Posterior vena cava (tissue), 2 donors: ENCODE results near the gene CACNA1F. TPM values are rescaled to one million over a fixed set of nuclear protein-coding genes. Genes with fewer than 3 reads are reported as not detected.

Source experiments
- DNase-seq: peaks from one replicate; pipeline ENCODE4 v3.0.0-alpha.2; 2020; ENCODE audit warnings: low spot score
- intact Hi-C, 2 donors: fragments of 100-400 bp; cut with DNase I; formaldehyde crosslinking; loops; one replicate each; pipeline versions ENCODE4 v1.14.1 to v1.14.2; 2022 to 2023
- long read RNA-seq, 2 donors: library from polyadenylated mRNA; unstranded; transcript quantifications; one replicate each; pipeline ENCODE4 v2.0.0, GENCODE V29; 2020 to 2021
- total RNA-seq, 2 donors: library from RNA; stranded (reverse); fragmentation: NEBNext Ultra II Directional; extraction: Animal tissue kit (Norgen Biotek cat#: 25700); gene quantifications; one replicate each; pipeline ENCODE4 v1.2.1, GENCODE V29; 2021
- donor health status: DM: yes; HTN: yes; CAD: no.
- donor health status: DM: yes; HTN: yes; CAD: no.

The CACNA1F gene
- under 1 TPM; 0.09 to 0.10 TPM for total RNA-seq
- long read RNA-seq, donor 1 = 0 reads
- long read RNA-seq, donor 2 = 0 reads

DNA sequence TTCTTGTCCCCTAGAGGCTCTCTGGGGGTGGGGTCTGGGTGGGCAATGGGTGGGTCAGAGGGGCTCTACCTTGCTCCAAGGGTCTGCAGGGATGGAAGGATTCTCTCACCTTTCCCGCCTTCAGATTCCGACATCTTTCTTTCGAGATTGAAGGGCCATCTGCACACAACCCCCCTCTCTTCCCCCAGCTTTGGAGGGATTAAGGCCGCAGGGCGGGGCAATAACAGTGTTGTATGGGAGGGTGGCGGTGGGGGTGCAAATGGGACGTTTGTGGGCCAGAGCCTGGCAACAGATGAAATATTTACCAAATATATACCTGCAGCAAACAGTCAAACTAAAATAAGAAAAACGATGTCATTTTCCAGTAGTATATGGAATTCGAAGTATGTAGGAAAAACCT, at the start of gene CACNA1F:
CACNA1F (minus strand) TSS at position 165 of the 400 bp plus-strand sequence; CDS start at position 134, 31 bp downstream.
- no peak for DNase-seq
- intact Hi-C loops = no loop called here

DNA sequence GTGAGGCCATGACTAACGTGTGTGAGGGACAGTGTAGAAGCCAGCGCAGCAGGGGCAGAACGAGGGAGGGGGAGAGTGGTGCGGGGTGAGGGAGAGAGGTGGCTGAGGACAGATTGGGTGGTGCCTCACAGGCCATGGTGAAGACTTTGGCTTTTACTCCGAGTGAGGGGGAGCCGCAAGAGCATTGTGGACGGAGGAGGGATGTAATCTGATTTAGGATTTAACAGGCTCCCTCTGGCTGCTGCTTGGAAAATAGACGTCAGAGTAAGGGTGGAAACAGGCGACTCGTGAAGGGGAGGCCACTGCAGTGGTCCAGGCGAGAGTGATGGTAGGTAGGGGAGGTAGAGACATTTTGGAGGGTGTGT, 49.5 kb upstream of the CACNA1F start:
- peak; percentile 36 for DNase-seq
- intact Hi-C loops = no loop called here

DNA sequence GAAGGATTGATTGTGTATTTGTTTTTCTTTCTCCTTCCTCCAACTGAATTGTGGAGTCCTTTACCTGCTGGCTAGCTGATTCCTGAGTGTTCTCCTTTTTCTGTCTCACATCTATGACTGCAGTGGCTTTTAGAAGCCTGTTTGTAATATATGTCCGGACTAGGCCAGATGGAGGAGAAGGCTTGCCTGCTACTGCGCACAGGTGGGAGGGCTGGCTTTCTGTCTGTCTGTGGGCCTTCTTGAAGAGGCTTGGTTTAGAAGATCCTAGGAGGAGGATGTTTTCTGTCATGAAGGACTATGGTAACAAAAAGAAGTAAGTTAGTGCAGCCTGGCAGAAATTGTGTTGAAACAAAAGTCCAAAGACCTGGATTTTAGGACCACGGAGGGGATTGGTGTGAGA, 44.9 kb upstream of the CACNA1F start:
- DNase-seq = peak; percentile 25
- intact Hi-C loops = no loop called here

DNA sequence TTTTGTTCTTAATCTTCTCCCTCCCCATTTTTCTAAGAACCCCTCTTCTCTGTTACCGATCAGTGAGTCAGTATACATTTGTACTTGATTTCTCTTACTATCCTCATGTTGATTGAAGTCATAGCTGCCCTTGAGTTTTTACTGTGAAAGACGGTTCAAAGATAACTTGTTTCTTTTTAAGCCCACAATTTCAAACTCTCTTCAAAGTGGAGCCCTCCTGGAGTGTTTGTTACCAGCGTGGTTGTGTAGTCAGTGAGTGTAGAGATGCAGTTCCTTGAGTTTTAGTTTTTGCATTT, 44.3 kb upstream of the CACNA1F start:
- intact Hi-C loops = no loop called here
- DNase-seq = no peak

- intact Hi-C loops = no loop called here
- peak; percentile 57 for DNase-seq
Observed at GRCh38 chrX:49276671-49277534, 43.8 kb upstream of the CACNA1F start.

DNA sequence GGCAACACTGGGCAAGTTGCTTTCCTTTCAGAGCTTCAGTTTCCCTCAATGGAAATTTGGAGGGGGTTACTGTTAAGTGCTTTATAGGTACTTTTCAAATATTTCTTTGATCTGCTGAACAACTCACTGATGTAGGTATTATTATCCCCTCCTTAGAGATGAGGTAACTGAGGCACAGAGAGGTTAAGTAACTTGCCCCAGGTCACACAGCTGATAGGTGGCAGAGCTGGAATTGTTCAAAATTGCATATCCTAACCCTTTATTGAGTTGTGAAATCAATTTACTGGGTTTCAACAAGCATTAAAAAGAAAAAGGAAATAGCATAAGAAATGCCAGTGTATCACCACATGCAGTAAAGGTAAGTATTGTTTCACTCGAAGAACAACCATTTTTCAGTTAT, 43.1 kb upstream of the CACNA1F start:
- intact Hi-C loops = no loop called here
- DNase-seq = no peak

DNA sequence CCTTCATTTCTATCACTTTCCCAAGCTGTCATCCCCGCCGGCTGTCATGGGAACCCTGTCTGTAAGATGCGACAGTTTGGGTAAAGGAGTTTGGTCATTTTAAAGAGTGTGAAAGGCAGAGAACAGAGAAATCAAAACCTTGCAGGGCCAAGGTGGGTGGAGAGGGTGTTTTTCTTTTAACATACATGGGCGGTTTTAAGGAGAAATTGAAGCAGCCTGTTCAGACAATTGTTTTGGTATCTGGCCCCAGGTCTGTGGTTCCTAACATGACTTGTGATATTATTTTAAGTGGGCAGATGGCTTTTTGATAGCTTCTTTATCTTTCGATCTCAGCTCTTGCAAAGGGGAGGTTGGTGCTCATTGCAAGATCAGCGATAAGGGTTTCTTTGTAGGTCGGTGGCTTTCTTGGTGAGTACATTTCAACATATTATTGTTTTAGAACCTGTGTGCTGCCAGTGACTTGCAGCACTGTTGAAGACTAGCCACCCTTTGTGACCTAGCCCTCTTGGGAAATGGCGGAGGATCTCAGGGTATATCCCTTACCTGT, 40.1 kb upstream of the CACNA1F start:
- DNase-seq = peak; percentile 7
- intact Hi-C loops = no loop called here

DNA sequence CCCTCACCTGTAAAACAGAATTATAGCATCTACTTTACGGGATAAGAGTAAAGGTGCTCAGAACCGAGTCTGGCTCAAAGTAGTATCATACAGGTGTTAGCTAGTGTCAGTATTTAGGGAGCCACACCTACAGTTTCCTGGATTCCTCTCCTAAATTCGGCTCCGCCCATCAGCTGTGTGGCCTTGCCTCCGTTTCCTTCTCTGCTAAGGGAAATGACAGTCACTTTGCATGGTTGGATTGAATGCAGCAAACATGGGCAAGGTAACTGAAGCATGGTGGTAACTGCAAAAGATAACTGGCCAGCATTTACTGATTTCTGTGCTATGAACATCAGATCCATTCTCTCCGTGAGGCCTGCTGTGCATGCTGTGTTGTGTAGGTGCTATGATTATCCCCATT, 39.3 kb upstream of the CACNA1F start:
- intact Hi-C loops = no loop called here
- peak; percentile 7 for DNase-seq

DNA sequence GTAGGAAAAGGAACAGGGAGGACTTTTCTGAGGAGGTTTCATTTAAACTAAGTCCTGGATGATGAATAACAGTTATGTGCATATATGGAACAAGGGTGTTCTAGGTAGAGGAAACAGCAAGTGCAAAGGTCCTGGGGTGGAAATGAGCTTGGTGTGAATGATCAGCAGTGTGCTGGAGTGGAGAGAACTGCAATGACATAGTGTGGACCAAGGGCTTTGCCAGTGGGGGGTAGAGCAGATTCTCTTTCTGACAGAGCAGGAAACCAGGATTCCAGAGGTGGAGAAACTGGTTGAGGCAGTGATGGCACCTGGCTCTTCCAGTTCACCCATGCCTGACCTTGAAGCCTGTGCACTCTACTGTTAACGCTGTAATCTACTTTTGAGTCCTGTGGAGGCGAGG, 38.2 kb upstream of the CACNA1F start:
- intact Hi-C loops = no loop called here
- peak; percentile 26 for DNase-seq

GRCh38 chrX:49270249-49270921, 37.2 kb upstream of the CACNA1F start:
- intact Hi-C loops = no loop called here

DNA sequence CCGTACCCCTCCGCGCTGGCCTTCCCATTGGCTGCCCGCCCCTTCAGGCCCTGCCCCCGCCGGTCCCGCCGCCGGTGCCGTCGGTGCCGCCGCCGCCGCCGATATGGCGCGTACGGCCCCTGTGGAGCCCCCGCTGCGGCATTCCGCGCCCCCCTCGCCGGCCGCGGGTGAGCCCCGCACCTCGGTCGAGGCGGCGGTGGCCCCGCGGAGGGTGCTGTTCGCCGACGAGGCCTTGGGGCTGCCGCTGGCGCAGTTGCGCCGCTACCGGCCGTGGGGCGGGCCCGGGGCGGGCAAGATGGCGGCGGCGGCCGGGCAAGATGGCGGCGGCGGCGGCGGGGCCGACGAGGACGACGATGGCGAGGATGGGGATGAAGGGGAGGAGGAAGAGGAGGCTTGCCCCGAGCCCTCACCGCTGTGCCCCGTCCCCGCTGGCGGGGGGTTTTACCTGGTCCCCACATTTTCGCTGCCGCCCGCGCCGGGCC, 36.7 kb upstream of the CACNA1F start, which contains the start of gene PPP1R3F:
PPP1R3F (plus strand) TSS at position 27 of the 482 bp plus-strand sequence; CDS start at position 104, 77 bp downstream.
- DNase-seq = no peak
- intact Hi-C loops = no loop called here

More at GRCh38 chrX:49270249-49270921, 37.2 kb upstream of the CACNA1F start:
- DNase-seq = peak; percentile 78

DNA sequence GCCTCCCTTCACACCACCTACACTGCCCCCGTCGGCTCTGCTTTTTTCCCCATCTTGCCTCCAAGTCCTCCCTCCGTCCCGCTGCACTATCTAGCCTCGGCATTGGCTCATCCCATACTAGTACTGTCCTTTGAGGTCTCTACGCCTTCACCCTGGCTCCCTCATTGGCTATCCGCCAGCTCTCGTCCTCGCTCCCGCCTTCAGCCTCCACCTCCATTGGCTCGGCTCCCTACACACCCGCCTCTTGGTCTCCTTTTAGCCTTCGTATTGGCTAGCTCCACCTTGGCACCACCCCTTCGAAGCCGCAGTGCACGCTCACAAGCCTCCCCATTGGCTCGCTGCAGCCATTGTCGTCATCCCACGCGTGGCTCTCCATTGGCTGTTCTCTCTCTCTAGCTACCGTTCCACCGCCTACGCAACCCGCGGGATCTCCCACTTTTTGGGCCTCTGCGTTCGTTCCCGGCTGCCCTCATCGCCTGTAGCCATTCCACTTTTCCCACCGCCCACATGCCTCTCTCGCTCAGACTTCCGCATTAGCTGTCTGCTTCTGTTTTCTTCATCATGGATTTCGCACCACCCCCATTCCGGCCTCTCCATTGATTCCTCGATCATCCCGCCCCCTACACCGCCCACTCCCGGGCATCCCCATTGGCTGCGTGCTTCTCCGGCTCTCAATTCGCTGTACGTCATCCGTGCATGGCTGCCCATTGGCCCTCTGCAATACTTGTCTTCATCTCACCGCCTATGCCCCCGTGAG, 36.0 kb upstream of the CACNA1F start:
- peak; percentile 99 for DNase-seq
- intact Hi-C loops = no loop called here

DNA sequence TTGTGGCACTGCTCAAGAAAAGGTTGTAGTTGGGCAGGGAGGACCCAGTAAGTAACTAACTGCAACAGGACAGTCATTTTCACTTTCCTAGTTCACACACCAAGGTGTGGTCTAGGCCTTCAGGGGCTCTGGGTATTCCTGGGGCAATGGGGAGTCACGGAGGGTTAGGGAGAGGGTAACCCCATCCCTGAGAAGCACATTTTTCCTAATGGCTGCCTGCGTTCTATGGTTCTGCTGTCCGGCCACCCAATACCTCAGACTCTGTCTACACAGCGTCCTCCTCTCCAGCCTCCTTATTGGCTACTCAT, 35.5 kb upstream of the CACNA1F start:
- no peak for DNase-seq
- intact Hi-C loops = no loop called here

GRCh38 chrX:49266523-49267445, 33.6 kb upstream of the CACNA1F start:
- intact Hi-C loops = no loop called here
- peak; percentile 7 for DNase-seq

- peak; percentile 34 for DNase-seq
- intact Hi-C loops = no loop called here
Observed at GRCh38 chrX:49264460-49264859, 31.3 kb upstream of the CACNA1F start, which contains the start of gene FOXP3. Gene FOXP3, minus strand, starts transcription at chrX:49264710. Its CDS starts 6,205 bp downstream, at chrX:49258505.

GRCh38 chrX:49263631-49264030, 30.5 kb upstream of the CACNA1F start:
- intact Hi-C loops = no loop called here
- no peak for DNase-seq

- no peak for DNase-seq
- intact Hi-C loops = no loop called here
Observed at GRCh38 chrX:49262603-49263002, 29.5 kb upstream of the CACNA1F start.

GRCh38 chrX:49260221-49260985, 27.3 kb upstream of the CACNA1F start:
- intact Hi-C loops = no loop called here

More at GRCh38 chrX:49260221-49260985, 27.3 kb upstream of the CACNA1F start:
- DNase-seq = no peak
